Measurements from ENCODE around the gene ANKRD30A. TPM values are rescaled to one million over a fixed set of nuclear protein-coding genes. Genes with fewer than 3 reads are reported as not detected.

ANKRD30A gene
- total RNA-seq, 1 donor from 2014 or later: 0.12 TPM

DNA sequence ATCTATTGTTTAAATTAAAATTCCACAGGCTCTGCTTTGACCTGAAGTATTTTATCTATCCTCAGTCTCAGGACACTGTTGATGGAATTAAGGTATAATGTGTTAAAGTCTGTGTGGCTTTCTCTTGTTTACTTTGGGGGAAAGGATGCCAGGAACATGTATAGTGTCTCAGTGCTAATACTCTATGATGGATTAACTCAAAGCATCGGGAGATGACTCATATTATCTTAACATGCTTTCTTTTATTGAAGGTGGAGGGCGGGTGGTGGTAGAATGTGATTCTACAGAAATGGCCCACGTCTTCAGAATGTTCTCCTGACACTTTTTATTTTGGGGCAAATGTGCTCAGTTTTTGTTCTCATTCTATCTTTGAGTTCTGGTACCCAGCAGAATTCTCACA, 189.0 kb downstream of the ANKRD30A start:
- Histone ChIP-seq H3K4me1 (no peaks in the 10 kb centered on the region), H3K4me3 (no peak overlapping the region), H3K9me3 (no peaks in the 10 kb centered on the region), H3K27ac (no peak overlapping the region), H3K27me3 (no peaks in the 10 kb centered on the region), H3K36me3 (no peaks in the 10 kb centered on the region)
- ATAC-seq (no peak), DNase-seq (no peak)
- intact Hi-C loops (cut with DNase I): no loop called here
- no peak for TF ChIP-seq CTCF (IDR thresholded peaks at IDR 0.05)

GRCh38 chr10:37314862-37315261, 189.5 kb downstream of the ANKRD30A start:
- no peak overlapping the region for H3K27ac ChIP-seq
- ATAC-seq (no peak), DNase-seq (no peak)
- no peak overlapping the region for H3K4me3 ChIP-seq
- intact Hi-C loops (cut with DNase I): no loop called here
- H3K36me3 ChIP-seq: no peaks in the 10 kb centered on the region
- TF ChIP-seq CTCF (IDR thresholded peaks at IDR 0.05): no peak
- H3K4me1 ChIP-seq: no peaks in the 10 kb centered on the region
- H3K9me3 ChIP-seq: no peaks in the 10 kb centered on the region
- no peaks in the 10 kb centered on the region for H3K27me3 ChIP-seq

GRCh38 chr10:37344413-37344812, 219.0 kb downstream of the ANKRD30A start:
- Histone ChIP-seq H3K4me3 (no peak overlapping the region), H3K36me3 (no peaks in the 10 kb centered on the region), H3K27me3 (no peaks in the 10 kb centered on the region), H3K9me3 (no peaks in the 10 kb centered on the region), H3K27ac (no peak overlapping the region), H3K4me1 (no peaks in the 10 kb centered on the region)
- DNase-seq: no peak
- no peak for TF ChIP-seq CTCF (IDR thresholded peaks at IDR 0.05)
- intact Hi-C loops (cut with DNase I): no loop called here
- ATAC-seq: no peak

GRCh38 chr10:37379991-37380390, 254.6 kb downstream of the ANKRD30A start:
- H3K27me3 ChIP-seq: no peaks in the 10 kb centered on the region
- intact Hi-C loops (cut with DNase I): no loop called here
- no peak overlapping the region for H3K4me3 ChIP-seq
- DNase-seq (no peak), ATAC-seq (no peak)
- no peak overlapping the region for H3K27ac ChIP-seq
- H3K4me1 ChIP-seq: no peaks in the 10 kb centered on the region
- H3K36me3 ChIP-seq: no peaks in the 10 kb centered on the region
- no peaks in the 10 kb centered on the region for H3K9me3 ChIP-seq
- TF ChIP-seq CTCF (IDR thresholded peaks at IDR 0.05): no peak

DNA sequence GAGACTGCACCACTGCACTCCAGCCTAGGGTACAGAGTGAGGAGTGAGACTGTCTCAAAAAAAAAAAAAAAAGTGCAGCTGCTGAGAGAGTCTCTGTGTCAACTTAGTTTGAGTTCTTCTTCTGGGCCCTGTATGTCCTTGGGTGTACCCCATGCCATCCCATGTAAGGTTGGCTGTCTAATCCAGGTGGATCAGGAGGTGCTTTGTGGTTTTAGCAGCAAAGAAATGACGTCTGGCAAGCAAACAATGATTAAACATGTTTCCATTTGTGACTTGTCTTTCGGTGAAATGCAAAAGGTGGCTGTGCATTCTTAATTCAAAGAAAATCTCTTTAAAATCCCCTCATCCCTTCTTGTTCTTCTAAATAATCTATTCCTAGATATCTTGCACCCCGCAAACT, 255.9 kb downstream of the ANKRD30A start:
- H3K4me1 ChIP-seq: no peaks in the 10 kb centered on the region
- H3K36me3 ChIP-seq: no peaks in the 10 kb centered on the region
- no peak for TF ChIP-seq CTCF (IDR thresholded peaks at IDR 0.05)
- intact Hi-C loops (cut with DNase I): no loop called here
- H3K9me3 ChIP-seq: no peaks in the 10 kb centered on the region
- no peaks in the 10 kb centered on the region for H3K27me3 ChIP-seq
- no peak overlapping the region for H3K4me3 ChIP-seq
- DNase-seq: no peak
- H3K27ac ChIP-seq: no peak overlapping the region
- no peak for ATAC-seq

GRCh38 chr10:37384923-37385322, 259.5 kb downstream of the ANKRD30A start:
- Histone ChIP-seq H3K9me3 (no peaks in the 10 kb centered on the region), H3K27me3 (no peaks in the 10 kb centered on the region), H3K27ac (no peak overlapping the region), H3K4me3 (no peak overlapping the region), H3K36me3 (no peaks in the 10 kb centered on the region), H3K4me1 (no peaks in the 10 kb centered on the region)
- TF ChIP-seq CTCF (IDR thresholded peaks at IDR 0.05): no peak
- intact Hi-C loops (cut with DNase I): no loop called here
- ATAC-seq (no peak), DNase-seq (no peak)
